GM18517 (cell line): ENCODE measurements around the gene NAA10.

Experiments
- ATAC-seq: cut with Tn5 transposase; IDR thresholded peaks from one replicate; pipeline ENCODE4 v1.9.1; 2021; ENCODE audit warnings: mild to moderate bottlenecking, moderate library complexity; ENCODE audit not compliant: unreplicated experiment

NAA10 gene

DNA sequence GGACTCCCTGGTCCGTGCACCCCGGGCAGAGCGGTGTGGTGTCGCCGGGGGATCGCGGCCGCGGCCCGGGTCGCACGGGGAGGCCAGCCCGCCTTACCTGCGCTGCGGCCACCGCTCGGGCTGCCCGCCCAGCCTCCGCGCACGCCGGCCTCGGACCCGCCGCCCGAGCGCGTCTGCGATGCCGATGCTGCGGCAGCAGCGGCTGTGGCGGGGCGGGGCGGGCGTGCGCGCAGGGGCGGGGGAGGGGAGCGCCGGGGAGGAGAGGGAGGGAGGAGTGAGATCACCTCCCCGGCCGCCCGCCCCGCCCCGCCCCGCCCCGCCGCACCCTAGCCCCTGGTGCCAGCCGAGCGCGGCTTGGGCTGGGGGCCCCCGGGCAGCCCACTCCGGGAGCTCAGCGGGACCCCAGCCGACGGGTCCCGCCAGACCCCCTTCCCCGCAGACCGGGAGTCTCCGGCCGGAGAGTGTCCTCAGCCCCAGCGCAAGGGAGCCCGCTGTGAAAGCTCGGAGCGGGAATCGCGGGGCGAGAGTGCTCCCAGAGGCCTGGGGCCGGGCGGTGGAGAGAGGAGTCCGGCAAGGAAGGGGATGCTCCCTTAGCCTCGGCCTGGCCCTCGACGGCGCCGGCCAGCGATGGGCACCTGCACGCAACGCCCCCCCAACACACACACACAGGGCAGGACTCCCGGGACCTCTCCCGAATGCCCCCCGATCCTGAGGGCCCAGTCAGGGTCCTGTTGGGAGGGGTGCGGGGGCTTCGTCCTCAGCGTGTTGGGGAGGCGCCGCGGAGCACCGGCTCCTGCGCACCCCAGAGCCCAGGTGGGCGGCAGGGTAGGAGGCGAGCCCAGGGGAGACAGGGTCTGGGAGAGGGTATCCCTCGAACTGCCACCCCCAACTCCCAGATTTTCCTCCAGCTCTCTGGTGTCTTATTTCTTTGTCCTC is 48.6 kb downstream of the NAA10 start, which contains the start of gene L1CAM:
Gene L1CAM, minus strand, starts transcription at position 206 of the 936 bp plus-strand sequence. CDS start 10,337 bp downstream, outside the sequence.
- ATAC-seq: no peak

DNA sequence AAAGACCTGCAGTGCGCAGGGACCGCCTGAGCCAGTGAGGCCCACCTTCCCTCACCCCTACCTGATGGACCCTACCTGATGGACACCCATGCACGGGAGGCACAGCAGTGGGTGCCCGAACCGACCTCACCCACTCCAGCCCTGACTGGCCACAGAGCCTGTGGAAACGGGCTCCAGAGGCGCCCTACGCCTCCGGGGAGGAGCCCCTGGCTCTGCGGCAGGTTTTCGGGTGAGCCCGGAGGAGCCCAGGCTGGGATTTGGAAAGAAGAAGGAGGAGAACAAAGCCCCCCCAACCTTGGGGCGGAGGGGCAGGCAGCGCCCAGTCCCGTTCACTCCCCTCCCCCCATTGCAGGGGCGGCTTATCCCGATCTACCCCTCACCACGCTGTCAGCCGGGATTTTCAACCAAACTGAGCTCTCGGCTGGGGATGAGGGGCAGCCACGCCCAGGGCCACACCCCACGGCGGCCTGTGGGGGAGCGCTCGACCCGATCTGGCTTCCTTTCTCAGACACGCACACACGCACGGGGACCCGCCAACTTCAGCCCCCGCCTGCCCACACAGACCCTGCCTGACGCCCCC is 49.5 kb downstream of the NAA10 start:
- no peak for ATAC-seq

GRCh38 chrX:153884590-153884989 is 50.2 kb downstream of the NAA10 start:
- ATAC-seq: no peak

DNA sequence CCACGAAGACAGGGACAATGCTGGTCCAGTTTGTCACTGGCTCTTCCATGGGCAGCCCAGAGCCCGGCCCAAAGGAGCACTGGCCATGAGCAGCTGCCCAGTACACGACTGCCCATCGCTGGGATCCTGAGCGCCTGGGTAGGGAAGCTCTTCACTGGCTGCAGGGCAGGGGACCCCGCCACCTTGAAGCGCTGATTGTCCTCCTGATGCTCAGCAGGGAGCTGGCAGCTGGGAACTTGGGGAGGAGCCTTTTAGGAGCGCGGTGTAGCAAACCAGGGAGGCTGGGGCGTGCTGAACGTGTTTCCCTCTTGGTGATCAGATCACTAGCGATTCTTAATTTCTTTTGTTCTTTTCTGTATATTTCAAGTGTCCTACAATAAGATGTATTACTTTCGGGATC is 50.7 kb downstream of the NAA10 start:
- ATAC-seq: no peak

GRCh38 chrX:153883163-153883843 is 51.5 kb downstream of the NAA10 start:
- no peak for ATAC-seq

GRCh38 chrX:153882557-153882956 is 52.3 kb downstream of the NAA10 start:
- ATAC-seq: no peak

DNA sequence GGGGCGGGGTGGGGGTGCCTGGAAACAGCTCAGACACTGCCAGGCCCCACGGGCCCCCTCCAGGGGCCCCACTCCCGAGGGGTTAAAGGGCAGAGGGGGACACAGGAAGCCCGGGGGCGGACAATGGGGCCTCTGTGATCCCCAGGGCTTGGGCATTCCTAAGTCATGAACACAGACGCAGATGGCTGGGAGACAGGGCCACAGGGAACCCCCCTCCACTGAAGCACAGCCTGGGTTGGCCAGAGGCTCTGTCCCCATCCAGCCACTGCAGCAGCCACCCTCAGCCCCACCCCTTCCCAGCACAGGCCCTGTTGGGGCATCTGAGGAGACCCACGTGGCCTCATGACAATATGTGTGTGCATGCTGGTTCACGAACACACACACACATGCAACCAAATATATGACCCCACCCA is 52.7 kb downstream of the NAA10 start:
- no peak for ATAC-seq

- no peak for ATAC-seq
These were observed 53.6 kb downstream of the NAA10 start for GRCh38 chrX:153881281-153881680.

DNA sequence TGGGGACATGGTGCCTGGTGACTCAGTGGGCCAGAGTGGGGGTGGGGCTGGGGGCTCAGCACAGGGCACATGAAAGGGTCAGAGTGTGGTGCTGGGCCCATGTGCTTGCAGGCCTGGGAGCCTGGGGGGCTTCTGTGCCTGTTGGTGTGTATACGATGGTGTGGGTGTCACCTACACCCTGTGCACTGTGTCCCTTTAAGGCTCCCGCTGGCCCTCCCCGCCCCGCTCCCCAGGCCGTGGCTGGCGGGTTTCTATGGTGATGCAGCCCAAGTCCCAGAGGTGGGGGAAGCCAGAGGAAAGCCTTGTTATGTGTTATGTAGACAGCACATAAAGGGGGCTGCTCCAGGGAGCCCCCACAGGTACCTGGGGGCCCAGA is 54.4 kb downstream of the NAA10 start:
- ATAC-seq: no peak

DNA sequence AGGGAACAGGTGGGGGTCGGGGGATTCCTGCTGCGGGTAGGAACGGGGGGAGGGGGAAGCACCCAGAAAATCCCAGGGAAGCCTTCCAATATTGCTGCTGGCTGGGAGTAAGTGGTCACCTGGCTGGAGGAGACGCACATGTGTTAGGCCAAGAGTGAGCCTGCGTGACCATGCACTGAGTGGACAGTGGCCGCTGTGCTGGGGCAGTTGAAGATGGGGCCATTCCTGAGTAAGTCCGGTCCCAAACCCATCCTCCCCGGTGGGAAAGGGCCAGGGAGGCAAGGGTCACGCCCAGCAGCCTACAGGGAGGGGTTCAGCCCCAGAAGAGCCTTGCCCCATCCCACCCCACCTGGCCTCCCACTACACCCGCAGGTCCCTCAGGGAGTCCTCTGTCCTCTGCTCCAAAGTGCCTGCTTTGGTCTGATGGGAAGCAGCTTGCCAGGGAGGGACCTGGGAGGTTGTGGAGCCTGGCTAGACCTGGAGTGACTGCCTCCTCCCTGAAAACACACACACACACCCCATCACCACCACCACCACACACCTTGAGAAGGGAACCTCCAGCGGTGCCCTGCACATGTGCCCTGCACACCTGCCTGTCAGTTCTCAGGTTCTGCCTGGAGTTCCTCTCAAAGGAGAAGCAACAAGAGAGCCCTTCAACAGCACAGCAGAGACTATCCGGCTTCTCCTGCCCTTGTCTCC is 54.9 kb downstream of the NAA10 start:
- ATAC-seq: no peak
